ENCODE results near the gene KIF26A.

KIF26A gene

GRCh38 chr14:104177411-104177810 lies 39.0 kb downstream of the KIF26A start:
- no peak for DNase-seq (ENCODE audit: low read depth in 2 of 2)

GRCh38 chr14:104178279-104178678 lies 39.9 kb downstream of the KIF26A start:
- DNase-seq (ENCODE audit: low read depth in 2 of 2) = no peak

GRCh38 chr14:104179126-104179525 lies 40.7 kb downstream of the KIF26A start:
- no peak for DNase-seq (ENCODE audit: low read depth in 2 of 2)

- no peak for DNase-seq (ENCODE audit: low read depth in 2 of 2)
Observed at GRCh38 chr14:104179564-104180129, 41.3 kb downstream of the KIF26A start.

GRCh38 chr14:104180561-104181165 lies 42.3 kb downstream of the KIF26A start:
- DNase-seq (ENCODE audit: low read depth in 2 of 2) = no peak

- no peak for DNase-seq (ENCODE audit: low read depth in 2 of 2)
Observed at GRCh38 chr14:104181761-104182530, 43.6 kb downstream of the KIF26A start.

GRCh38 chr14:104182857-104183425 lies 44.6 kb downstream of the KIF26A start:
- DNase-seq (ENCODE audit: low read depth in 2 of 2) = no peak

GRCh38 chr14:104183796-104184195 lies 45.4 kb downstream of the KIF26A start:
- DNase-seq (ENCODE audit: low read depth in 2 of 2) = no peak

GRCh38 chr14:104184506-104184905 lies 46.1 kb downstream of the KIF26A start:
- no peak for DNase-seq (ENCODE audit: low read depth in 2 of 2)

- DNase-seq (ENCODE audit: low read depth in 2 of 2) = no peak
Observed at GRCh38 chr14:104184911-104185499, 46.6 kb downstream of the KIF26A start.

GRCh38 chr14:104185916-104186495 lies 47.6 kb downstream of the KIF26A start:
- DNase-seq (ENCODE audit: low read depth in 2 of 2) = no peak

GRCh38 chr14:104186575-104186974 lies 48.2 kb downstream of the KIF26A start:
- no peak for DNase-seq (ENCODE audit: low read depth in 2 of 2)

- no peak for DNase-seq (ENCODE audit: low read depth in 2 of 2)
Observed at GRCh38 chr14:104187121-104187889, 48.9 kb downstream of the KIF26A start.

GRCh38 chr14:104187931-104188726 lies 49.7 kb downstream of the KIF26A start:
- DNase-seq (ENCODE audit: low read depth in 2 of 2) = no peak

GRCh38 chr14:104188727-104189400 lies 50.5 kb downstream of the KIF26A start:
- no peak for DNase-seq (ENCODE audit: low read depth in 2 of 2)

- no peak for DNase-seq (ENCODE audit: low read depth in 2 of 2)
Observed at GRCh38 chr14:104189629-104190335, 51.4 kb downstream of the KIF26A start.

GRCh38 chr14:104190396-104191000 lies 52.1 kb downstream of the KIF26A start:
- DNase-seq (ENCODE audit: low read depth in 2 of 2) = no peak

GRCh38 chr14:104191409-104191997 lies 53.1 kb downstream of the KIF26A start:
- DNase-seq (ENCODE audit: low read depth in 2 of 2) = no peak

All from stimulated activated CD8-positive, alpha-beta memory T cell treated with anti-CD3 and anti-CD28 coated beads, Interleukin-2, amount 100 ng/mL, for 1 hour (primary cell).